ENCODE data around the gene ZNF331.

The ZNF331 gene

DNA sequence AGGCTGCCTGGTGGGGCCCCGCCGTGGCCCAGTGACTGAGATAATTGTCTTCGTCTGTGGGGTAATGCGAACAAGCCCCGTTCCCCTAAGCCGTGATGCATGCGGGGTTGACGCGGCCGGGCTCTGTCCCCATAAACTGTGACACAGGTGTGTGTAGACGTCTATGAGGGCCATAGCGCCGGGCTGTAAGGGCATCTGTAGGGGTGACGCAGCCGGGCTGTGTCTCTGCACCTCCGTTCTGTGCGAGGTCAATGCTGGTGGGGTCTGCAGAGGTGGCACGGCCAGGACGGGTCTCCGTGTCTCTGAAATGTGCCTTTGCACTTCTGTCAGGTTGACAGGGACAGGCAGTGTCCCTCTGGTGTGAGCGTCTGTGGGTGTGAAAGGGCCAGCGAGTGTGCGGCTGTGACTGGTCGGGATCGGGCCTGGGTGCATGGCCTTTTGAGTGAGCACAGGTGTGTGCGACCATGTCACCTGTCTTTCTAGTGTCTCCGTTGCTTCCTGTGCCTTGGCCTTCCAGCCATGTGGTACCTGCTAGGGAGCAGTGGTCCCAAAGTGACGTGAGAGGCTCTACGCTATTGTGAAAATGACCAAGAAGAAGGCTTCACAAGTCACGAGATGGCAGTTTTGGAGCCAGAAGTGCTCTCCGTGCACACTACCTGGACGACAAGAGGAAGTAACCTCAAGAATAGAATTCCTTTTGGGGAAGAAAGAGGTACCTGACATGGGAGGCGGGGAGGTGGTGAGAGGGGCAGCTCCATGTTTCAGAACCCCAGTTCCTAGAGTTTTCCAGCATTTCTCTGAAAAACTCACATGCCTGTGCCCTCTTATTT, 16.4 kb upstream of the ZNF331 start:
- H3K27ac ChIP-seq (ENCODE audit: low read length), result no peak overlapping the region
- H3K9ac ChIP-seq (ENCODE audit: low read length in 2 of 2), result peak overlapping the region in 1 of 2 donors; percentile 60

GRCh38 chr19:53525922-53526321, 12.0 kb upstream of the ZNF331 start:
- Histone ChIP-seq H3K4me3 (ENCODE audit: low read length in 2 of 2) (no peak overlapping the region), H3K4me1 (ENCODE audit: control insufficient read depth, insufficient read depth, low read length) (peaks cover 9% of the 10 kb centered on the region), H3K27me3 (ENCODE audit: control insufficient read depth in 1 of 2, insufficient read depth in 2 of 2, low read length in 2 of 2) (no peaks in the 10 kb centered on the region), H3K27ac (ENCODE audit: low read length) (no peak overlapping the region), H3K36me3 (ENCODE audit: control insufficient read depth in 2 of 2, insufficient read depth in 2 of 2, low read length in 2 of 2) (no peaks in the 10 kb centered on the region), H3K9me3 (ENCODE audit: control insufficient read depth in 2 of 2, low read length in 2 of 2) (peaks cover 0 to 4% of the 10 kb centered on the region in 2 donors), H3K9ac (ENCODE audit: low read length in 2 of 2) (no peak overlapping the region)

More for the DNA sequence above, 16.4 kb upstream of the ZNF331 start:
- peak overlapping the region; percentile 80 to 84 for H3K4me3 ChIP-seq (ENCODE audit: low read length in 2 of 2)
- no peaks in the 10 kb centered on the region for H3K36me3 ChIP-seq (ENCODE audit: control insufficient read depth in 2 of 2, insufficient read depth in 2 of 2, low read length in 2 of 2)
- H3K27me3 ChIP-seq (ENCODE audit: control insufficient read depth in 1 of 2, insufficient read depth in 2 of 2, low read length in 2 of 2), result no peaks in the 10 kb centered on the region
- H3K4me1 ChIP-seq (ENCODE audit: control insufficient read depth, insufficient read depth, low read length), result peaks cover 13% of the 10 kb centered on the region
- H3K9me3 ChIP-seq (ENCODE audit: control insufficient read depth in 2 of 2, low read length in 2 of 2), result peaks cover 0 to 4% of the 10 kb centered on the region in 2 donors

- H3K4me3 ChIP-seq (ENCODE audit: low read length in 2 of 2), result no peak overlapping the region
- no peak overlapping the region for H3K27ac ChIP-seq (ENCODE audit: low read length)
- H3K4me1 ChIP-seq (ENCODE audit: control insufficient read depth, insufficient read depth, low read length), result no peaks in the 10 kb centered on the region
- H3K36me3 ChIP-seq (ENCODE audit: control insufficient read depth in 2 of 2, insufficient read depth in 2 of 2, low read length in 2 of 2), result no peaks in the 10 kb centered on the region
- H3K9me3 ChIP-seq (ENCODE audit: control insufficient read depth in 2 of 2, low read length in 2 of 2), result peaks cover 0 to 4% of the 10 kb centered on the region in 2 donors
- H3K9ac ChIP-seq (ENCODE audit: low read length in 2 of 2), result no peak overlapping the region
- H3K27me3 ChIP-seq (ENCODE audit: control insufficient read depth in 1 of 2, insufficient read depth in 2 of 2, low read length in 2 of 2), result no peaks in the 10 kb centered on the region
Measured at GRCh38 chr19:53530622-53531021, 7.3 kb upstream of the ZNF331 start.

DNA sequence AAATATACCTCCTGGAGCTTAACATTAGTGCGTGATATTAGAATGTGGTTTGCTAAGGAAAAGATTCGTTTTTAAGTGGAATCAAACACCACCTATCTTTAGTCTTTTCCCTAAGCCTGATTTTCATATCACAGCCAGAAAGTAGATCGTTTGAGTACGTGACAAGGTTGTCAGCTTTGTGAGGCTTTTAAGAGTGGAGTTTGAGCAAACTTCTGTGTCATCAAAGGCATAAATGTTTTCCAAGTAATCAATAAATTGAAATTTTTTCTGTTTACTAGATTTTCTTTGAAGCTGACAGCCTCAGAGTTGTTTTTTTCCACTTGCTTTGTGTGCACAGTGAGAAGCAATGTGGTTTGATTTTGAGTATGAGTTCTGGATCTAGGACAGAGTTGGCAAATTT, 6.5 kb upstream of the ZNF331 start:
- Histone ChIP-seq H3K27ac (ENCODE audit: low read length) (no peak overlapping the region), H3K27me3 (ENCODE audit: control insufficient read depth in 1 of 2, insufficient read depth in 2 of 2, low read length in 2 of 2) (no peaks in the 10 kb centered on the region), H3K9ac (ENCODE audit: low read length in 2 of 2) (no peak overlapping the region), H3K4me3 (ENCODE audit: low read length in 2 of 2) (no peak overlapping the region), H3K36me3 (ENCODE audit: control insufficient read depth in 2 of 2, insufficient read depth in 2 of 2, low read length in 2 of 2) (no peaks in the 10 kb centered on the region), H3K4me1 (ENCODE audit: control insufficient read depth, insufficient read depth, low read length) (no peaks in the 10 kb centered on the region), H3K9me3 (ENCODE audit: control insufficient read depth in 2 of 2, low read length in 2 of 2) (no peaks in the 10 kb centered on the region)

DNA sequence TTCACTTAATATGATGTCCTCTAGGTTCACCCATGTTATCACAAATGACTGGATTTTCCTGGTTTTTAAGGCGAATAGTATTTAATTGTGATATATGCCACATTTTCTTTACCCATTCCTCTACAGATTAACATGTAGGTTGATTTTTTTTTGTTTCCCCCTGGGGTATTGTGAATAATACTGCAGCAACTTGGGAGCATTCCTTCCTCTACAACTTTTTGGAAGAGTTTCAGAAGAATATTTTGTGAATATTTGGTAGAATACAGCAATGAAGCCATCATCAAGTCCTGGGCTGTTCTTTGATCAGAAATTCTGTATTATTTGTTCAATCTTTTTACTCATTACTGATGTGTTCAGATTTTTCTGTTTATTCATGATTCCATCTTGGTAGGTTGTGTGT, 5.6 kb upstream of the ZNF331 start:
- H3K36me3 ChIP-seq (ENCODE audit: control insufficient read depth in 2 of 2, insufficient read depth in 2 of 2, low read length in 2 of 2), result no peaks in the 10 kb centered on the region

GRCh38 chr19:53536225-53536548, 1.8 kb upstream of the ZNF331 start:
- Histone ChIP-seq H3K27ac (ENCODE audit: low read length) (no peak overlapping the region), H3K9ac (ENCODE audit: low read length in 2 of 2) (no peak overlapping the region), H3K36me3 (ENCODE audit: control insufficient read depth in 2 of 2, insufficient read depth in 2 of 2, low read length in 2 of 2) (peaks cover 2 to 4% of the 10 kb centered on the region in 2 donors), H3K27me3 (ENCODE audit: control insufficient read depth in 1 of 2, insufficient read depth in 2 of 2, low read length in 2 of 2) (no peaks in the 10 kb centered on the region), H3K9me3 (ENCODE audit: control insufficient read depth in 2 of 2, low read length in 2 of 2) (no peaks in the 10 kb centered on the region), H3K4me1 (ENCODE audit: control insufficient read depth, insufficient read depth, low read length) (peaks cover 4% of the 10 kb centered on the region), H3K4me3 (ENCODE audit: low read length in 2 of 2) (no peak overlapping the region)

More for the DNA sequence above, 5.6 kb upstream of the ZNF331 start:
- no peaks in the 10 kb centered on the region for H3K9me3 ChIP-seq (ENCODE audit: control insufficient read depth in 2 of 2, low read length in 2 of 2)
- no peaks in the 10 kb centered on the region for H3K27me3 ChIP-seq (ENCODE audit: control insufficient read depth in 1 of 2, insufficient read depth in 2 of 2, low read length in 2 of 2)
- H3K27ac ChIP-seq (ENCODE audit: low read length), result no peak overlapping the region
- H3K4me3 ChIP-seq (ENCODE audit: low read length in 2 of 2), result no peak overlapping the region
- no peak overlapping the region for H3K9ac ChIP-seq (ENCODE audit: low read length in 2 of 2)
- no peaks in the 10 kb centered on the region for H3K4me1 ChIP-seq (ENCODE audit: control insufficient read depth, insufficient read depth, low read length)

GRCh38 chr19:53537121-53537520, 824 bp upstream of the ZNF331 start:
- H3K4me3 ChIP-seq (ENCODE audit: low read length in 2 of 2), result peak overlapping the region; percentile 90 to 94
- peaks cover 2 to 4% of the 10 kb centered on the region in 2 donors for H3K36me3 ChIP-seq (ENCODE audit: control insufficient read depth in 2 of 2, insufficient read depth in 2 of 2, low read length in 2 of 2)
- peaks cover 4% of the 10 kb centered on the region for H3K4me1 ChIP-seq (ENCODE audit: control insufficient read depth, insufficient read depth, low read length)
- H3K9me3 ChIP-seq (ENCODE audit: control insufficient read depth in 2 of 2, low read length in 2 of 2), result no peaks in the 10 kb centered on the region
- peak overlapping the region; percentile 75 to 80 for H3K9ac ChIP-seq (ENCODE audit: low read length in 2 of 2)
- no peaks in the 10 kb centered on the region for H3K27me3 ChIP-seq (ENCODE audit: control insufficient read depth in 1 of 2, insufficient read depth in 2 of 2, low read length in 2 of 2)
- peak overlapping the region; percentile 78 for H3K27ac ChIP-seq (ENCODE audit: low read length)

- Histone ChIP-seq H3K36me3 (ENCODE audit: control insufficient read depth in 2 of 2, insufficient read depth in 2 of 2, low read length in 2 of 2) (peaks cover 2 to 4% of the 10 kb centered on the region in 2 donors), H3K27ac (ENCODE audit: low read length) (peak overlapping the region; percentile 78), H3K9ac (ENCODE audit: low read length in 2 of 2) (peak overlapping the region; percentile 80 to 84), H3K9me3 (ENCODE audit: control insufficient read depth in 2 of 2, low read length in 2 of 2) (no peaks in the 10 kb centered on the region), H3K27me3 (ENCODE audit: control insufficient read depth in 1 of 2, insufficient read depth in 2 of 2, low read length in 2 of 2) (no peaks in the 10 kb centered on the region), H3K4me3 (ENCODE audit: low read length in 2 of 2) (peak overlapping the region; percentile 90 to 94), H3K4me1 (ENCODE audit: control insufficient read depth, insufficient read depth, low read length) (peaks cover 4% of the 10 kb centered on the region)
Measured at GRCh38 chr19:53538378-53539109, 599 bp downstream of the ZNF331 start.

DNA sequence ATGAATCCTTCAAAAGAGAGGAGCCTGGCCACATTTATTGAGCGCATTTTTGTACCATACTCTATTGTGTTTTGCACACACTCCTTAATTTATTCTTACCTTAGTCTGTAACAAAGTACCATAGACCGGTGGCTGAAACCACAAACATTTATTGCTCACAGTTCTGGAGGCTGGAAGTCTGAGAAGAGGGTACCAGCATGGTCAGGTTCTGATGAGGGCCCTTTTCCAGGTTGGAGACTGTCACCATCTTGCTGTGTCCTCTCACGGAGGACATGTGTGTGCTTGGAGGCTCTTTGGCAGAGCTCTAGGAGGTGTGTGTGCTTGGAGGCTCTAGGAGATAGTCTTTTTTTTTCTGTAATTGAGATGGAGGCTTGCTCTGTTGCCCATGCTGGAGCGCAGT, 2.1 kb downstream of the ZNF331 start:
- Histone ChIP-seq H3K27ac (ENCODE audit: low read length) (no peak overlapping the region), H3K4me1 (ENCODE audit: control insufficient read depth, insufficient read depth, low read length) (peaks cover 4% of the 10 kb centered on the region), H3K27me3 (ENCODE audit: control insufficient read depth in 1 of 2, insufficient read depth in 2 of 2, low read length in 2 of 2) (no peaks in the 10 kb centered on the region), H3K4me3 (ENCODE audit: low read length in 2 of 2) (no peak overlapping the region), H3K9me3 (ENCODE audit: control insufficient read depth in 2 of 2, low read length in 2 of 2) (no peaks in the 10 kb centered on the region), H3K36me3 (ENCODE audit: control insufficient read depth in 2 of 2, insufficient read depth in 2 of 2, low read length in 2 of 2) (peaks cover 2 to 4% of the 10 kb centered on the region in 2 donors), H3K9ac (ENCODE audit: low read length in 2 of 2) (no peak overlapping the region)

GRCh38 chr19:53541971-53542370, 4.0 kb downstream of the ZNF331 start:
- Histone ChIP-seq H3K4me3 (ENCODE audit: low read length in 2 of 2) (no peak overlapping the region), H3K9ac (ENCODE audit: low read length in 2 of 2) (no peak overlapping the region), H3K27ac (ENCODE audit: low read length) (no peak overlapping the region), H3K9me3 (ENCODE audit: control insufficient read depth in 2 of 2, low read length in 2 of 2) (no peaks in the 10 kb centered on the region), H3K4me1 (ENCODE audit: control insufficient read depth, insufficient read depth, low read length) (peaks cover 4% of the 10 kb centered on the region), H3K27me3 (ENCODE audit: control insufficient read depth in 1 of 2, insufficient read depth in 2 of 2, low read length in 2 of 2) (no peaks in the 10 kb centered on the region), H3K36me3 (ENCODE audit: control insufficient read depth in 2 of 2, insufficient read depth in 2 of 2, low read length in 2 of 2) (peaks cover 3 to 4% of the 10 kb centered on the region in 2 donors)

Measured in stomach smooth muscle (tissue), 2 donors.